NCI-H69 (cell line): ENCODE data around the gene SLC41A1.
"Not testable (repeated sequence)": the region's sequence is repeated elsewhere in the genome, so short reads cannot be mapped to it uniquely, and the experiment has no call there.

Experiments used
- DNase-seq: peaks from one replicate; lab custom pipeline; 2025; lab: John Stamatoyannopoulos, UW

SLC41A1 gene

GRCh38 chr1:205812878-205813754 lies at the start of gene SLC41A1:
Gene SLC41A1, minus strand, starts transcription at chr1:205813198. Its CDS starts 2,757 bp downstream, at chr1:205810441.
- DNase-seq = peak; percentile 96

DNA sequence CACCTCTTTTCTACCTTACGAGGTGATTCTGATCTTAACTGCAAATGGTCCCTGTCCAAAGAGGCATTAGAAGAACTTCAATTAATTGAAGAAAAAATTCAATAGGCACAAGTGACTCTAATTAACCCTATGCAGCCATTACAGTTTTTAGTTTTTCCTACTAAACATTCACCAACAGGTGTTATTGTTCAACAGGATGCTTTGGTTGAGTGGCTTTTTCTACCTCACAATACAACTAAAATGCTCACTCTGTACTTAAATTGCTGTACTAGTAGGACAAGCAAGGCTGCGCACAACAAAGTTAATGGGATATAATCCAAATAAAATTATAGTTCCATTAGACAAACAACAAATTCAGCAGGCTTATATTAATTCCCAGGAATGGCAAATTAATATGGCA lies 48.5 kb upstream of the SLC41A1 start:
- DNase-seq = no peak

DNA sequence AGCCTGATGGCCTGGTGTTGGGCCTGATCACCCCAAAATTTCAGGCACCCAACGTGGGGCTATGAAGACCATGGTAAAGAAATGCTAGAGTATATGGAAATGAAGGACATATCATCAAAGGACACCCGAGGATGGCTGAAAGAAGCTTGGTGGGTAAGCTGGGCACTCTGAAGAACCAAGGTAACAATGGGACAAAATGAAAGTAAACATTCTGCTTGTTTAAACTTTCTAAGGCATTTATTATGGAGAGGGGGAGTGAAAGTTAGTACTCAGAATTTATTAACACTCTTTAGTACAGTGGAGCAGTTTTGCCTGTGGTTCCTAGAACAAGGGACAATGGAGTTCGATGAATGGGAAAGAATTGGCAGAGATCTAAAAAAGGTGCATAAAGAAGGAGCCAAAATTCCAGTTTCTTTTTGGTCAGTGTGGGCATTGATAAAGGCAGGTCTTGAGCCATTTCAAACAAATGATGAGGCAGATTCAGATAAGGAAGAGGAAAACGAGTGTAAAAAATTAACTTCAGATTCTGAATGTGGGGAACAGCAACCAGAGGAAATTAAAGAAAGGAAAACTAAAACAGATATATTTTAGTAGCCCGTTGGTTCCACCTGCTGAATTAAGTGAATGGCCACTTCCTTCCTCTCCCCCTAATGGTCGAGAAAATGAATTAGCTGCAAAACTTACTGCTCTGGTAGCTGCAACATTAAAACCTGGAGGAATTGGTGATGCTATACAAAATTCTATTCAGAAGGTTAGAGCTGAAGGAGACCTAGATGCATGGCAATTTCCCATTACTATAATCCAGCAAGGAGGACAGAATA lies 45.4 kb upstream of the SLC41A1 start:
- no peak for DNase-seq

GRCh38 chr1:205857501-205857900 lies 44.5 kb upstream of the SLC41A1 start:
- not testable (repeated sequence) for DNase-seq

DNA sequence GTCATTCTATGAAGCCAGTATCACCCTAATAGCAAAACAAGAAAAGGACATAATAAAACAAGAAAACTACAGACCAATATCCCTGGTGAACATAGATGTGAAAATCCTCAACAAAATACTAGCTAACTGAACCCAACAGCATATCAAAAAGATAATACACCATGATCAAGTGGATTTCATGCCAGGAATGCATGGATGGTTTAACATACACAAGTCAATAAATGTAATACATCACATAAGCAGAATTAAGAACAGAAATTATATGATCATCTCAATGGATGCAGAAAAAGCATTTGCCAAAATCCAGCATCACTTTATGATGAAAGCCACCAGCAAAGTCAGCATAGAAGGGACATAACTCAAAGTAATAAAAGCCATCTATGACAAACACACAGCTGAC lies 43.4 kb upstream of the SLC41A1 start:
- DNase-seq = no peak

GRCh38 chr1:205852969-205853368 lies 40.0 kb upstream of the SLC41A1 start:
- no peak for DNase-seq

DNA sequence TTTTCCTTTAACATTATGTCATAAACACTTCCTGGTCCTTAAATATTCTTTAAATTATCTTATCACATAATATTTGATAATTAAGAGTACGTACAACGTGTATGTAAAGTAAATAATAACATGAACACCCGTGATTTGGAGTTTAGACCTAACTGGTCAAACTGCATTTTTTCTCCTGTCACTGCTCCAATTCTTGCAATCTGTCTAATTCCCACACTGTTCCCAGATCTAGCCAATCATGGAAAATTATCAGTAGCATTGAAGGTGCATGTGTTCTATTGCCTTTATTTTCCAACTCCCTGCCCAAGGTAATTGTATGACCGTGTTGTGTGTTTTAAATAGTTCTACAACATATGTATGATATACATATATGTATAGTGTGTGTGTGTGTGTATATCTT lies 39.0 kb upstream of the SLC41A1 start:
- DNase-seq = no peak

DNA sequence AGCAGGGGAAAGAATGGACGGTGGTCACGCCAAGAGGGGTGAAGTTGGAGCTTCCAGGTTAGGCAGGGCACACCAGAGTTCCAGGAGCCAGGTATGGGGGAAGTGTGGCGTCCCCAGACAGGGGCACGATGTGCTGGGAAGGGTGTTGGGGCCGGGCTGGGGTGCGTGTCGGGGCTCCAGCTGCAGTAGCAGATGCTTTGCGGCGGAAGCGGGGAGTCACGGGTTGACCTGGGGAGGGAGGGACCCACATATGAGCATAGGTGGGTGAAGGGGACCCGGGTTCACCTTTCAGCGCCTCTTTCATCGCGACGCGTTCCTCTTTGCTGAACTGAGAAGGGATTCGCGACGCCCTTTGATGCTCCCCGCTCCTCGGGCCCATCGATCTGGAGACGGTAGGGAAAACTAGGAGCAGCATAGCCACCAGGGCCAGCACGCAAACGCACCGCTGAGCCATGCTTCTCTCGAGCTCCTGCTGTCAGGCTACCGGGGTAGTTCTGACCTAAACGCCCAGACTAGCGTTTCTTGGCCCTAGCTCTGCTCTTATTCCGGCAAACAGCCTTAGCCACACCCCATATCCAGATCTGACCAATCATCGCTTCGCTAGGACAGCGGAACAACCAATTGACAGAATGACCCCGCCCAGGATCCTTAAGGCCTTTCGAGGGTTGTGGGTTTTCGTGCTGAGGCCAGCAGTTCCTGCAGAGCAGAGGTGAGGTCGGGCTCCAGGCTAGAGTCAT lies 36.8 kb upstream of the SLC41A1 start, which contains the start of gene PM20D1:
TSS of gene PM20D1 (minus strand) at position 514 of the 737 bp plus-strand sequence. CDS start at position 454, 60 bp downstream.
- no peak for DNase-seq

DNA sequence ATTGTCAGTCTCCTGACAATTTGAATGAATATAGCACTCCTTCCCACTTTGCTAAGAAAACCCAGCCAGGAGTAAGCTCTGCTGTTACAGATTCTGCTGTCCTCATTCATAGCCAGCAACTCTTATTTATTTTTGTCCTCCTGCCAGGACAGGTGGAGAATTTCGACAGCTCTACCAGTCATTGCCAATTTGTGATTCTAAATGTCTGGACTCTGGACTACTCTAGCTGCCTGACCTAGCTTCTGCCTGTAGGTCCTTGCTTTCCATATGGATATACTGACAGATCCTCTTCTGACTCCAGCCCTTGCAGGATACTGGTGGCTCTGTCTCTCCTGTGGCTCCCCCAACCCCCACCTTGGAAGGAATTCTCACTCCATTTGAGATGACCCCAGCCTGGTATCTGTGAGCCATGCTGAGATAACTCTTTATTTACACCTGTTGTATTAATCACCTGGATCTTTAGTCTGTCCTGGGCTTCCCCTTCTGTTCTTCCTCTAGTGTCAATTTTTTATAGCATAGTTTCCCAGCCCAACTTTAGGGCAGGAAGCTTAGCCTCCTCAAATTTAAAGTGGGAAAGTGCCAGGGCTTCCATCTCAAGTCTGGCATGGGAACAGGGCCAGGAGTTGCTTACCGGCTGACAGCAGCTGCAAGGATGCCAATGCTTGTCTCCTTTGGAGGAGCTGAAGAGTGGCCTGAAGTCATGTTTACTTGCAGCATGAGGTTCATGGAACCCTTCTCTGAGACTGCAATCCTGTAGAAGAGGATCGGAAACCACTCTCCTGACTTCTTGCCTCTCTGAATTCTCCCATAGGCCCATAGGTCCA lies 30.2 kb upstream of the SLC41A1 start:
- no peak for DNase-seq

DNA sequence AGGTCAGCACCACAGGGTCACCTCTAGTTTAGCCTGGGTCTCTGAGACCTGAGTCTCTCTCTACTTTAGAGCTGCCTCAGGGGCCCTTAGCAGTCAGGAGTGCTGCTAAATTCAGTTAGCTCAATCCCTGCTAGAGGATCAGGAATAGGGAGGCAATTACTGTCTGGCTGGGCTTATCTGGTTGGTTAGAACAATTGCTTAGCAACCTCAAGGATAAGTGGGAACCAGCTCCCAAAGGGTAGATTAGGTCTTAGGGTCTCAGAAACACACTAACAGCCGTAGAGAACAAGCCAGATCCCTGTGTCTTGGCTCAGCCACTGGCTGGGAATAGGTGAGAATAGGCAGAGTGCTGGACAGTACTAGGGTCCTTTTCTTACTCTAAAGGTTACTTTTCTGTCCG lies 29.2 kb upstream of the SLC41A1 start:
- no peak for DNase-seq

DNA sequence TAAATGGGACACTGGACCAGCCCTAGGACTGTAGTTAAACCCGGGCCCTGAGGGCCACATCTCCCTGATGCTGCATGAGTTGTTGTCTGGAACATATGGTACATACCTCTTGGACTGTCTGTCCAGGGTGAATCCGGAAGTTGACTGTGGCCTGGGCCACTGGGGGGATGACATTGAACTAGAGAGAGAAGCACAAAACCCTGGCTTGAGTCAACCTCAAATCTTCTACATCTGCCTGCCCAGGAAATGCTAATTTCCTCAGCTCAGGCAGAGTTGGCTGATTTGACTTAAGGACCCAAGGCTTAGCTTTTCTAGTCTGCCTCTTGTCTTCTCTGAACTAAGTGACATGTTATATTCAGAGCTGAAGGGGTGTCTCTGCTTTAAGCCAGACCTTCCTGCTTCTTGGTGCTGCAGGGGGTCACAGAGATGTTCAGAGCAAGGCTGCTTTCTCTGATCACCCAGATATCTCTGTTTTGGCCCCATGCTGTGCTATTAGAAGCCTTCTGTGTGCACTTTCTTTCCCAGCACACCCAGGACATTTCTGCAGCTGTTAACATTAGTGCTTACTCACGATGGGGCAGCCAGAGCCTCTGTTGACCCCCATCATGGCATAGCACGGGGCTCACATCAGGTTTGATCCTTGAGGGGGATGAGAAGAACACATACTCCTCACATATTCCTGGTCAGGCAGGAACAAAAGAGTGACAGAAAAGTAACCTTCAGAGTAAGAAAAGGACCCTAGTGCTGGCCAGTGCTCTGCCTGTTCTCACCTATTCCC lies 27.3 kb upstream of the SLC41A1 start:
- no peak for DNase-seq

DNA sequence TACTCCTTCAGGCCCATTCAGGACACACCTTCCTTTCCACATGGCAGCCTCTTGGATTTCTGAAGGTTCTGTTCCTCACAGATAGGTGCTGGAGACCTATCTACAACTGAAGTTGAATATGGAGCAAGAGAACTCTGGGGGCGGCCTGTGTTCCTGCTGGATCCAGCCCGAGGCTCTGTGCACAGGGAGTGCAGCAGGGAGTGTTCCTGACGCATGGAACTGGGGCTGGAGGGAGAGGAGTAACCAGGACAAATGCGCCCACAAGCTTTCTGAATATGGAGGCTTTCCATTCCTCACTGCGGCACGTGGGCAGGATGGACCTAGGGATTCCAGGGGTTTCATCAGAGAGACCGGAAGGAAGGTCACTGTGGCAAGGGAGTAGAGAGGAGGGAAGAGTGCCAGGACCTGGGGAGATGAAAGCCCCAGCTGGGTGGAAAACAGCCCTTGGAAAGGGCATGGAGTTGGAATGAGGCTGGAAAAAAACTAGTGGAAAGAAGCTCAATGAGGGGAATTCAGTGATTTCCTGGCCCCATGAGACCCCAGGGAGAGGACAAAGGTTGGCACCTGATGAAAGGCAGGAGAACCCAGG lies 24.5 kb upstream of the SLC41A1 start:
- DNase-seq = no peak

- DNase-seq = no peak
Observed at GRCh38 chr1:205834751-205835150, 21.8 kb upstream of the SLC41A1 start.

DNA sequence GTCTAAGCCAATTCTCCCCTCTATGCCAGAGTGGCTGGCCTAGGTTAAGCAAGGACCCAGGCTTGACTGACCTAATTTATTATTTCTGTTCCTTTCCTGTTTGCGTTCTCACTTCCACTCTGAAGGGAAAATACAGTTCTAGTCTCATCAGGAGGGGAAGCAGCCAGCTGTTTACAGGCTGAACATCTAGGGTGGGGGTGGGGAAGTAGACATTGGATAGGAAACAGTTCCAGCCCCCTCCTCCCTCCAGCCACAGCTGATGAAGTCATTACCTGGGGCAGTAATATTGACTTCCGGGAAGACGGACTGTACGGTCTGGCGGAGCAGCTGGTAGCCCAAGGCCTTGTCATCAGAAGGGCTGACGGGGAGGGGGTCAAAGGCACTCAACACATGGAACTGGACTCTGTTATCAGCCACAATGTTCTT lies 19.3 kb upstream of the SLC41A1 start:
- peak; percentile 81 for DNase-seq

GRCh38 chr1:205827623-205828022 lies 14.6 kb upstream of the SLC41A1 start:
- DNase-seq = peak; percentile 66

- no peak for DNase-seq
Observed at GRCh38 chr1:205826995-205827394, 14.0 kb upstream of the SLC41A1 start.

DNA sequence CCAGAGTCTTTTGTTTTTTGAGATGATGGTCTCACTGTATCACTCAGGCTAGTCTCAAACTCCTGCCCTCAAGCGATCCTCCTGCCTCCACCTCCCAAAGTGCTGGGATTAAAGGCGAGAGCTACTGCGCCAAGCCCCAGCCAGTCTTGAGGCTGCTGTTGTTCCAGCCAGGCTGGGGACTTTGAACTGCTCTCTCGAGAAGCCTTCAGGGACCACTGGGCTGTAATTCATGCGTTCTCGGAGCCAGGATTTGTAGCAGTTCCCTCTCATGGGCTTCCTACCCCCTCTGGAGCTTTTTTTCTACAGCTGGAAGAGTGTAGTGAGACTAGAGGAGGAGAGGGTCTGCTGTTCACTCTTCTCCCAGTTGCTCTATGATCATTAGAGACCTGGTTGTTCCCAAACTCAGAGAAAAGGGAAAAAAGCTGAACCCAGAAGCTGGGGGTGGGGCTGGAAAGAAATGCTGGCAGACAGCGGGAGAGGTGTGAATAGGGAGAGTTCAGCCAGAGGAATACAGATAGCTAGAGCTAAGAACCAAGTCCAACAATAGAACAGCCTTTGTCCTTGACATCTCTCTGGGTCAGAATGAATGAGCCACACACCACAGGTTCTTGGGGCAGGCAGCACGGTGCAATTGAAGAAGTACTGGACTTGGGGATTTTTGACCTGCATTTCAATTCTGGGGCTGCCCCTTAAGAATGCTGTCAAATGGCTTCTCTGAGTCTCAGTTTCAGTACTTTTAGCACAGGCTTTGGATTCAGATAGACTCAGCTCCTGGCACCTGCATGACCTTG lies 13.2 kb upstream of the SLC41A1 start:
- no peak for DNase-seq

GRCh38 chr1:205824180-205824579 lies 11.2 kb upstream of the SLC41A1 start:
- no peak for DNase-seq

DNA sequence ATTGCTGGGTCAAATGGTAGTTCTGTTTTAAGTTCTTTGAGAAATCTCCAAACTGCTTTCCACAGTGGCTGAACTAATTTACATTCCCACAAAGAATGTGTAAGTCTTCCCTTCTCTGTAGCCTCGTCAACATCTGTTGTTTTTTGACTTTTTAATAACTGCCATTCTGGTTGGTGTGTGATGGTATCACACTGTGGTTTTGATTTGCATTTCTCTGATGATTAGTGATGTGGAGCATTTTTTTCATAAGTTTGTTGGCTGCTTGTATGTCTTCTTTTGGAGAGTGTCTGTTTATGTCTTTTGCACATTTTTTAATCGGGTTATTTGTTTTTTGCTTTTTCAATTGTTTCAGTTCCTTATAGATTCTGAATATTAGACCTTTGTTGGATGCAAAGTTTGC lies 10.3 kb upstream of the SLC41A1 start:
- DNase-seq = not testable (repeated sequence)
